DMS79 treated with DMSO at 0.1 percent for 48 hours (cell line): Measurements from ENCODE around the gene HGF.
"Not testable (repeated sequence)": the region's sequence is repeated elsewhere in the genome, so short reads cannot be mapped to it uniquely, and the experiment has no call there.

Source experiments
- DNase-seq: peaks from one replicate; lab custom pipeline; 2025; lab: John Stamatoyannopoulos, UW

HGF gene

GRCh38 chr7:81769891-81770727 is at the start of gene HGF:
Gene HGF (minus strand): TSS chr7:81770047. CDS start chr7:81769971, 76 bp downstream.
- DNase-seq, result no peak

- no peak for DNase-seq
Measured at GRCh38 chr7:81816312-81816711, 46.5 kb upstream of the HGF start.

GRCh38 chr7:81812866-81813476 is 43.1 kb upstream of the HGF start:
- not testable (repeated sequence) for DNase-seq

GRCh38 chr7:81811956-81812865 is 42.4 kb upstream of the HGF start:
- DNase-seq, result no peak

- DNase-seq, result no peak
Measured at GRCh38 chr7:81810476-81811155, 40.8 kb upstream of the HGF start.

- not testable (repeated sequence) for DNase-seq
Measured at GRCh38 chr7:81808310-81808709, 38.5 kb upstream of the HGF start.

GRCh38 chr7:81803267-81803666 is 33.4 kb upstream of the HGF start:
- DNase-seq, result no peak

- peak; percentile 19 for DNase-seq
Measured at GRCh38 chr7:81802251-81802650, 32.4 kb upstream of the HGF start.

GRCh38 chr7:81801532-81801931 is 31.7 kb upstream of the HGF start:
- DNase-seq, result no peak

- DNase-seq, result no peak
Measured at GRCh38 chr7:81791568-81792518, 22.0 kb upstream of the HGF start.

- no peak for DNase-seq
Measured at GRCh38 chr7:81790686-81791085, 20.8 kb upstream of the HGF start.

GRCh38 chr7:81790120-81790500 is 20.3 kb upstream of the HGF start:
- no peak for DNase-seq

GRCh38 chr7:81789406-81790119 is 19.7 kb upstream of the HGF start:
- no peak for DNase-seq

GRCh38 chr7:81788246-81788645 is 18.4 kb upstream of the HGF start:
- no peak for DNase-seq

GRCh38 chr7:81783818-81784217 is 14.0 kb upstream of the HGF start:
- DNase-seq, result no peak

- no peak for DNase-seq
Measured at GRCh38 chr7:81780914-81781693, 11.3 kb upstream of the HGF start.

GRCh38 chr7:81779706-81780105 is 9.9 kb upstream of the HGF start:
- DNase-seq, result no peak

- DNase-seq, result no peak
Measured at GRCh38 chr7:81777697-81778096, 7.8 kb upstream of the HGF start.

- no peak for DNase-seq
Measured at GRCh38 chr7:81776948-81777630, 7.2 kb upstream of the HGF start.
